Muscle layer of duodenum (tissue), 2 donors: ENCODE results near the gene CRAMP1.

Experiments used
- H3K27ac ChIP-seq: one replicate; pipeline ENCODE4 v1.7.0; 2013; ENCODE audit warnings: mild to moderate bottlenecking, low read length
- H3K27me3 ChIP-seq: one replicate; pipeline ENCODE4 v1.7.0; 2013; ENCODE audit warnings: low read depth, mild to moderate bottlenecking, control low read depth, low read length
- H3K36me3 ChIP-seq, 2 donors: one replicate each; pipeline ENCODE4 v1.7.0; 2013; ENCODE audit warnings: low read length in 2 of 2, control low read depth in 1 of 2, mild to moderate bottlenecking in 1 of 2; ENCODE audit not compliant: insufficient read depth in 2 of 2, control insufficient read depth in 1 of 2
- H3K4me1 ChIP-seq, 2 donors: one replicate each; pipeline ENCODE4 v1.7.0; 2013; ENCODE audit warnings: low read length in 2 of 2, mild to moderate bottlenecking in 2 of 2, control low read depth in 1 of 2, moderate library complexity in 1 of 2; ENCODE audit not compliant: insufficient read depth in 2 of 2, control insufficient read depth in 1 of 2
- H3K4me3 ChIP-seq, 2 donors: one replicate each; pipeline ENCODE4 v1.7.0; 2013; ENCODE audit warnings: low read length in 2 of 2, low read depth in 1 of 2, mild to moderate bottlenecking in 1 of 2
- H3K9me3 ChIP-seq, 2 donors: one replicate each; pipeline ENCODE4 v1.7.0; 2013; ENCODE audit warnings: low read length in 2 of 2, control low read depth in 1 of 2, mild to moderate bottlenecking in 1 of 2; ENCODE audit not compliant: control insufficient read depth in 1 of 2
- donor health status: healthy.

The CRAMP1 gene

DNA sequence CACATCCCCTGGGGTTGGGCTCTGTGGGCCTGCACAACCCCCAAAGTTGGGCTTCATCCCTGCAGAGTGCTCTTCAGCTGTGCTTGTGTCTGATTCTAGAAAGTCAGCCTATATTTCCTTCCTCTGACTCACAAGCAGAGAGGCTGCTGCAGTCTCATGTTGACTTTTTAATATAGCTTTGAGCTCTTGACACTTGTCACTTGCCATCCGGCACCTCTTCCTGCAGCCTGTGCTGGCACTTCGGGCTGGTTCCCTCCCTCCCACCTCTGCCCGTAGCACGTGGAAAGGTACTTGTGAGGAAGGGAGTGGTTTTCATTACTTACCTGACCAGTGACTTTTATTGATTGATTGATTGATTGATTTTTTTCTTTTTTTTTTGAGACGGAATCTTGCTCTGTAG is 46.9 kb downstream of the CRAMP1 start:
- Histone ChIP-seq H3K27ac (no peak overlapping the region), H3K27me3 (no peaks in the 10 kb centered on the region), H3K36me3 (peaks cover 61 to 93% of the 10 kb centered on the region in 2 donors), H3K4me3 (no peak overlapping the region), H3K4me1 (no peaks in the 10 kb centered on the region), H3K9me3 (no peaks in the 10 kb centered on the region)

DNA sequence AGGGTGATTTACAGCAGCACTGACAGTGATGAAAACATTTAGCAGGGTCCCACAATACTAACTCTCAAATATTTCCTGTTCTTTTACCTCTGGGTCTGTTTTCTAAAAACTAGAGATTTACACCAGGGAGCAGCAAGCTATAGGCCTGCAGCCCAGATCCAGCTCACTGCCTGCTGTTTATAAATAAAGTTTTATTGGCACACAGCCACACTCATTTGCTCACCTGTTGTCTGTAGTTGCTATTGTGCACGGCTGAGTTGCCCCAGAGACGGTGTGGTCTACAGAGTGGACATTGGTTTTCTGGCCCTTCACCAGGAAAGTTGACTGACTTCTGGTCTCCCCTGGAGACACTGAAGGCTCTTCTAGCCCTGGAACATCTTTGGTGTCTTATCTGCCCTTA is 49.7 kb downstream of the CRAMP1 start:
- no peaks in the 10 kb centered on the region for H3K9me3 ChIP-seq
- H3K4me3 ChIP-seq = no peak overlapping the region
- H3K36me3 ChIP-seq = peaks cover 70 to 93% of the 10 kb centered on the region in 2 donors
- no peaks in the 10 kb centered on the region for H3K4me1 ChIP-seq
- H3K27me3 ChIP-seq = no peaks in the 10 kb centered on the region
- H3K27ac ChIP-seq = no peak overlapping the region

DNA sequence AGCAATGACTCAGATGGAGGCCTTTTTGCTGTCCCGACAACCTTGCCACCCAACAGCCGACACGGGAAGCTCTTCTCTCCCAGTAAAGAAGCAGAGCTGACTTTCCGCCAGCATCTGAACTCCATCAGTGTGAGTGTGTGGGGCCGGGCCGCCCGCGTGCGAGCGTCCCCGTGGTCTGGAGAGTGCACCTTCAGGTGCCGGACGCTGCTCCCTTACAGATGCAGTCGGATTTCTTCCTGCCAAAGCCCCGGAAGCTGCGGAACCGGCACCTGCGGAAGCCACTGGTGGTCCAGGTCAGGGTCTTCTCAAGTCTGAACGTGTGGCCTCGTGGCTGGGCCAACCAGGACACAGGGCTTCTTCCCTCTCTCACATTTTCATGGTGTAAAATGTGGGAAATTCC is 50.4 kb downstream of the CRAMP1 start:
- Histone ChIP-seq H3K36me3 (peaks cover 69 to 93% of the 10 kb centered on the region in 2 donors), H3K27ac (no peak overlapping the region), H3K4me1 (no peaks in the 10 kb centered on the region)

DNA sequence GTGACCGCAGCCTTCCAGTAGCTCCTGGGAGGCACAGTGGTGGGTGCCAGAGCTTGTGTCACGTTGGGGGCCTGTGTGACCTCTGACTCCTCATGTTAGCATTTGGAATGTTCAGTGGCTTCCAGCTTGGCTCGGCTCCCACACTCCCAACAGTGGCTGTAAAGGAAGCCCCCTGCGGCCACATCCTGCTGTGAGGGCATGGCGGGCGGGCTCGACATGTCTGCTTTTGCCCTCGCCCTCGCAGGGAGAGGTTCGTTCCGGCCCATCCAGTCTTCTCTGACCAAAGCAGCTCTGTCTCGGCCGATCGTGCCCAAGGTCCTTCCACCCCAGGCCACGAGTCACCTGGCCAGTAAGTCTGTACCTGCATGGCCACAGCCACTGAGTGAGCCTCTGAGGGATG is 53.7 kb downstream of the CRAMP1 start:
- peaks cover 77 to 89% of the 10 kb centered on the region in 2 donors for H3K36me3 ChIP-seq
- no peak overlapping the region for H3K4me3 ChIP-seq
- H3K4me1 ChIP-seq = no peaks in the 10 kb centered on the region
- no peak overlapping the region for H3K27ac ChIP-seq
- H3K27me3 ChIP-seq = no peaks in the 10 kb centered on the region
- H3K9me3 ChIP-seq = no peaks in the 10 kb centered on the region

More for the DNA sequence above, 50.4 kb downstream of the CRAMP1 start:
- Histone ChIP-seq H3K27me3 (no peaks in the 10 kb centered on the region), H3K9me3 (no peaks in the 10 kb centered on the region), H3K4me3 (no peak overlapping the region)

DNA sequence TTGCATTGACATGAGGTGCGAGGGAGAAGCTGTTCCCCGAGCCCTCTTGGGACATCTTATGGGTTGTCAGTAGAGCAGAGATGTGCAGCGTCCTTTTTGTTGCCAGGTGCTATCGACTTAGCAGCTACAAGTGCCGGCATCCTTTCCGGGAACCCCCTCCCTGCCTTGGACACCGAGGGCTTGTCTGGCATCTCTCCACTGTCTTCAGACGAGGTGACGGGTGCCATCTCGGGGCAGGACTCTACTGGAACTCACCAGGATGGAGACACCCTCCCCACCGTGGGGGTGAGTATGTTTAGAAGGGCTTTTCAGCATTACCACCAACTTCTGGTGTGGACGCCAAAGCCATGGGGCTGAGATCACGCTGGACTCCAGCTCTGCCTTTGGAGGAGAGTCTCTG is 54.2 kb downstream of the CRAMP1 start:
- H3K36me3 ChIP-seq = peaks cover 82 to 94% of the 10 kb centered on the region in 2 donors
- no peaks in the 10 kb centered on the region for H3K27me3 ChIP-seq
- no peaks in the 10 kb centered on the region for H3K9me3 ChIP-seq
- no peaks in the 10 kb centered on the region for H3K4me1 ChIP-seq
- no peak overlapping the region for H3K27ac ChIP-seq
- H3K4me3 ChIP-seq = no peak overlapping the region

DNA sequence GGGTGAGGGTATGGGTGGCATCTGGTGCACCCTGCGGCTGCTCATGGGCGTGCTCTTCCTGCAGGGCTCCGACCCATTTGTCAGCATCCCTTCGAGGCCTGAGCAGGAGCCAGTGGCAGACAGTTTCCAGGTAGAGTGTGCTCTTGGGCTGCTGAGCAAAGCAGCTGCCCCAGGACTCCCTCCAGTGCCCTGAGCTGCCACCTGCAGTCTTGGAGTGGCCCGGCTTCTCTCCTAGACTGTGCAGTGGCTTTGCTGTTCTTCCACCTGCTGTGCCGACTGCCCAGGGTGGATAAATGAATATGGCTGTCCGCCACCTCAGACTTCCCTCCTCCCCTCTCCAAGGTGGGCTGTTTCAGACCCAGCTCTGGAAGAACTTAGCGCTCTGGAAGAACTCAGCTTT is 55.1 kb downstream of the CRAMP1 start:
- no peak overlapping the region for H3K4me3 ChIP-seq
- no peak overlapping the region for H3K27ac ChIP-seq
- H3K36me3 ChIP-seq = peaks cover 84 to 95% of the 10 kb centered on the region in 2 donors
- no peaks in the 10 kb centered on the region for H3K4me1 ChIP-seq
- no peaks in the 10 kb centered on the region for H3K27me3 ChIP-seq
- H3K9me3 ChIP-seq = no peaks in the 10 kb centered on the region

DNA sequence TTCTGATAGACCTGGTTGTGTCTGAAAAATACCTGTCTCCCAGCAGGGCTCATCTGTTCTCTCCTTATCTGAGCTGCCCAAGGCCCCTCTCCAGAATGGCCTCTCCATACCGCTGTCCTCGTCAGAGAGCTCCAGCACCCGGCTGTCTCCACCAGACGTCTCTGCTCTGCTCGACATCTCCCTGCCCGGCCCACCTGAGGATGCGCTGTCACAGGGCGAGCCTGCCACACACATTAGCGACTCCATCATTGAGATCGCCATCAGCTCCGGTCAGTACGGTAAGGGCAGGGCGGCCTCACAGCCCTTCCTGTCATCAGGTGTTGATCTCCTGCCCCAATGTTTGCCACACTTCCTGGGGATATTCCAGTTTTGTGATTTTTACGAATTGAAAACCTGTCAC is 55.8 kb downstream of the CRAMP1 start:
- H3K36me3 ChIP-seq = peaks cover 84 to 95% of the 10 kb centered on the region in 2 donors
- H3K27me3 ChIP-seq = no peaks in the 10 kb centered on the region
- H3K4me1 ChIP-seq = no peaks in the 10 kb centered on the region
- H3K27ac ChIP-seq = no peak overlapping the region
- H3K4me3 ChIP-seq = no peak overlapping the region
- H3K9me3 ChIP-seq = no peaks in the 10 kb centered on the region

DNA sequence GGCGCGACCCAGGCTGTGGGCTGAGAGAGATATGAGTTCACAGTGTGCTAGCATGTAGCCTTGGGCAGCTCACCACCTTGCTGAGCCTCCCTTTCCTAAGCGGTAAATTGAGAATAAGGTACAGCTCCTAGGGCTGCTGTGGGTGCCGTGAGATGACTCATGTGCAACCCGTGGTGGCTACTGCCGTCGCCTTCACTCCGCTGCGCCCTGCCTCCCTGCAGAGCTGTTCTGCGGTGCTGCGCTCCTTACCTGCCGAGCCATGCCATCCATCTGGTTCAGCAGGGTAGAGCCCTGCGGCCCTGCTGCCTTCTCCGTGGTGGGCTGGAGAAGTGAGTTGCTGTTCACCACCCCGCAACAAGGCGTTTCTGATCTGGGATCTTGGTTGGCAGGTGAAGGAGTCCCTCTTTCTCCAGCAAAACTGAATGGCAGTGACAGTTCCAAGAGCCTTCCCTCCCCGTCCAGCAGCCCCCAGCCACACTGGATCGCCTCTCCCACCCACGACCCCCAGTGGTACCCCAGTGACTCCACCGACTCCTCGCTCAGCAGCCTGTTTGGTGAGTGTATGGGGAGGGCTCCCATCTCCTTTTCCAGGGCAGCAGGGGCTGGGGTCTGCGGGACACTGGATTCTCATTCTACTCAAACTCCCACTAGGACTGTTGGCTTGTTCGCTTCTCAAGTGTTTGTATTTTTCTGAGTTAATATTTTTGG is 56.6 kb downstream of the CRAMP1 start:
- H3K4me1 ChIP-seq = no peaks in the 10 kb centered on the region
- H3K27ac ChIP-seq = no peak overlapping the region
- H3K36me3 ChIP-seq = peaks cover 85 to 95% of the 10 kb centered on the region in 2 donors
- no peak overlapping the region for H3K4me3 ChIP-seq
- no peaks in the 10 kb centered on the region for H3K9me3 ChIP-seq
- H3K27me3 ChIP-seq = no peaks in the 10 kb centered on the region

DNA sequence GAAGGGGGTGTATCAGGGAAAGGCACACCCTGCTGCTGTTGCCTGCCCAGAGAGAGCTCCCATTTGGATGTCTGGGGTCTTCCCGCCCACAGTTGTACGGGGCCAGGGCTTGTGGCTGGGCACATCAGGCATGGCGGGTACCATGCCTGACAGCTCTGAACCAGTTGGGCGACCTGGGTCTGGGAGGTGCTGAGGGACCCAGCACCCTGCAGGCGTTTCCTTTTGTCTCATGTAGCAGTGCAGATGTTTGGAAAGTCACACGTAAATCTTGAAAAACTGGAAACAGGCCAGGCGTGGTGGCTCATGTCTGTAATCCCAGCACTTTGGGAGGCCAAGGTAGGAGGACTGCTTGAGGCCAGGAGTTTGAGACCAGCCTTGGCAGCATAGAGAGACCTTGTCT is 57.5 kb downstream of the CRAMP1 start:
- Histone ChIP-seq H3K27me3 (no peaks in the 10 kb centered on the region), H3K36me3 (peaks cover 83 to 95% of the 10 kb centered on the region in 2 donors), H3K4me3 (no peak overlapping the region), H3K9me3 (no peaks in the 10 kb centered on the region), H3K27ac (no peak overlapping the region), H3K4me1 (no peaks in the 10 kb centered on the region)

DNA sequence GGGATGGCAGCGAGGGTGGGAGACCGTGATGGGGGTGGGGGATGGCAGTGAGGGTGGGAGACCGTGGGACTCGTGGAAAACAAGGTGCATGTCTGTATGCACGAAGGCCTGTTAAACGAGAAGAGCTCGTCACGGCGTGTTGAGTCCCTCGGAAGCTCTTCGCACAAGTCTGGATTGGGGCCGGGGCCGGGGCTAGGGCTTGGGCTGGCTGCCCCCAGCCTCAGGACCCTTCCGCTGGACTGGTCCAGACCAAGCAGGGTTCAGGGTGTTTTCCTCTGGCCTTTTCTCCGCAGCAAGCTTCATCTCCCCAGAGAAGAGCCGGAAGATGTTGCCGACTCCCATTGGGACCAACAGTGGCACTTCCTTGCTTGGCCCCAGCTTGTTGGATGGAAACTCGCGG is 58.2 kb downstream of the CRAMP1 start:
- H3K9me3 ChIP-seq = no peaks in the 10 kb centered on the region
- no peaks in the 10 kb centered on the region for H3K27me3 ChIP-seq
- no peaks in the 10 kb centered on the region for H3K4me1 ChIP-seq
- H3K4me3 ChIP-seq = no peak overlapping the region
- H3K27ac ChIP-seq = no peak overlapping the region
- H3K36me3 ChIP-seq = peaks cover 77 to 95% of the 10 kb centered on the region in 2 donors

DNA sequence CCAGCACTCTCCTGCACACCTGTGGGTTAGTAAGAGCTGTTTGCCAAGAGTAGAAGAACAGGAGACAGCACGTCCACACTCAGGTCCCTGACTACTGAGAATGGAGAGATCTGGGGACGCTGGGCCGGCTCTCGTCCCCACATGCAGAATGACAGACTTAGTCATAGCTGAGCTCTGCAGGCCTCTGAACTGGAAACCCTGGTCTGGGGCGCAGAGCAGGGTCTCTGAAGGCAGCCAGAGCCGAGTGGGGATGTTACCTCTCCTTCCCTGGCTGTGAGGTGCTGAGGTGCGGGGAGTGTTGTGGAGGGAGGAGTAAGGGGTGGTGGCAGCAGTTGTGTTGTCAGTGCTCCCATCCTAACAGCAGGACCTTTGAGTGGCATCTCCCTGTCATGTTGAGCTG is 58.7 kb downstream of the CRAMP1 start:
- H3K4me1 ChIP-seq = no peaks in the 10 kb centered on the region
- no peaks in the 10 kb centered on the region for H3K9me3 ChIP-seq
- H3K4me3 ChIP-seq = no peak overlapping the region
- peaks cover 72 to 95% of the 10 kb centered on the region in 2 donors for H3K36me3 ChIP-seq
- no peaks in the 10 kb centered on the region for H3K27me3 ChIP-seq
- no peak overlapping the region for H3K27ac ChIP-seq
